ENCODE data around the gene XRN2. TPM values are rescaled to one million over a fixed set of nuclear protein-coding genes. Genes with fewer than 3 reads are reported as not detected.
"Not testable (repeated sequence)": the region's sequence is repeated elsewhere in the genome, so short reads cannot be mapped to it uniquely, and the experiment has no call there.

Gene XRN2
- total RNA-seq, 1 experiment from 2014 or later, result 123 TPM

DNA sequence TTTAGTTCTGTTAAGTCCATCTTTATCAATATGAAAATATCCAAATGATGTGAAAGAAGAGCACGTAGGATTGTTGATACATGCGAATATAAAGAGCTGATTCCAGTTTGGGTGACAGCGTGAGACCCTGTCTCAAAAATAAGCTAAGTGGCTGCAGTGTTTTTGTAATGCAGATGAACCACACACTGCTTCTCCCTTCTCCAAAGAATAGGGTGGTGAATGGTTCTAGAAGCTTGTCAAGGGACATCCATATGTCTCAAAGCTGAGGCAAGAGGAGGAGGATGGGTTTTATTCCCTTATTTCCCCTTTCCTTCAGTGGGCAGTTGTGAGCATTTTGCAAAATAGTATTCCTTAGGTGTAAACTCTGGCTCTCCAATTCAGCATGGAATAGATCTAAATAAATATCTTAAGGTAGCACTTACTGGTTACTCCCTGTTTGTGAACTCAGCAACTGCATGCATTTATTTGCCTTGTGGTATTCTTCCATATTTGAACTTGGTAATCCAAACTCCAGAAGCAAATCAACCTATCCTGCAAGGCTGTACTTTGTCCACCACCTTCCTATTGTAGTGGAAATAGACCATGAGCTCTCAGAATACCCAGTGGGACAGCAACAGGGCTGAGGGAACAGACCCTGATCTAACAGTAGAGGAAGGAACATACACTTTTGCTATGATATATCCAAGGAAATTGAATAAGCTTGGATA lies 38.0 kb downstream of the XRN2 start:
- no peak for DNase-seq (ENCODE audit: low spot score)
- in situ Hi-C loops (cut with HindIII; ENCODE audit: low sequenced_read_pairs), result no loop called here

DNA sequence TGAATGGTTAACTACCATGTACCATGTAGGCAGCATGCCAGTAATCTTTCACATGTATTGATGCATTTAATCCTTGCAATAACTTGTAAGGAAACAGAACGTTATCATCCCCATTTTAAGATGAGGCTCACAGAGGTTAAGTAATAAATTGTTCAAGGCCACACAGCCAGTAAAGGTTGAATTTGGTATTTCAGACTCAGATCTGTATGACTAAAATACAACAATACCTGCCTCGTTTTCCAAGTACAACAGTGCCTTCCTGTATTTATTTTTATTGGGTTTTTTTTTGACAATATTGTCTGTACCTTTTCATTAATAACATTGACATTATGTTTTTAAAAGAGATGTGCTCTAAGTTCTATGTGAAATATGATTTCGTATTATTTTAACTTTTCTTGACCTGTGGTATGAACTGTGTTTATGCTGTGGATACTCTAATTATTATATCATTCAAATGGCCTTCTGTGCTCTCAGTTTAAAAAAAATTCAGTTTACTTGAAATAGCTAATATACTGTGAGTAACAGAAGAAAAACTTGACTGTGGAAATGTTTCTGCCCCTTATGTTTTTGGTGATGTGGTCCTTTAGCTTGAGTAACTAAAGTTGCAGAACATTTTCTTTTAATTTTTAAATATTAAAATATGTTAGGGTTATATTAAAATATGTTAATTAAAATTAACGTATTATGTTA lies 39.7 kb downstream of the XRN2 start:
- in situ Hi-C loops (cut with HindIII; ENCODE audit: low sequenced_read_pairs), result no loop called here

DNA sequence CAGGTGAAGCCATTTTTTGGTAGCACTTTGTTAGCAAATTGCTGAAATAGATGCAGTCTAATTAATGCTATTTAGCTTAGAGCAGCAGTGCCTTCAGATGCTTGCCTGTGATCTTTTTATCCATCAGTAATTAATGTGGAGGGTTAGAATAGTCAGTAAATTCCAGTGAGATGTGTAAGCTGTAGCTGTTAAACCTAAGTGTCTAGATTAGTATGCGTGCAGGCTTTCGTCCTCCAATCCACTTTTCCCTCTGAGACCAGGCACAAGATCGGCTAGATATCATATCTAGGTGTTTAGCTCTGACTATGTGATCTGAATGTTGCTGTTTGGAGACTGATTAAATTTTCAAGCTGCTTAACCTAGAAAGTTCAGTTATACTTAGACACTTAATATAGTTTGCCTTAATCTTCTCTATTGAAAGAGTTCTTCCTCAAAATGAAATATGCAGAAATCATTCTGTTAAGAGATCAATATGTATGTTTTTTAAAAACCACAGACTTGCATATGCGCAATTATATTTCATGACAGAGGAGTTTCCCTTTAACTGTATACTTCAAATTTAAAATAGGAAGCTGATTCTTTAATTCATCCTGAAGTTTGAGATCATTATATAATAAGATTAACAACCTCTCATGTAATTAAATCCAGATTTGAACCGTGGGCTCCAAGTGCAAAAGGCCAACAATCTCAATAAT lies 41.2 kb downstream of the XRN2 start:
- in situ Hi-C loops (cut with HindIII; ENCODE audit: low sequenced_read_pairs), result no loop called here
- DNase-seq (ENCODE audit: low spot score), result no peak

More for the DNA sequence above, 39.7 kb downstream of the XRN2 start:
- no peak for DNase-seq (ENCODE audit: low spot score)

DNA sequence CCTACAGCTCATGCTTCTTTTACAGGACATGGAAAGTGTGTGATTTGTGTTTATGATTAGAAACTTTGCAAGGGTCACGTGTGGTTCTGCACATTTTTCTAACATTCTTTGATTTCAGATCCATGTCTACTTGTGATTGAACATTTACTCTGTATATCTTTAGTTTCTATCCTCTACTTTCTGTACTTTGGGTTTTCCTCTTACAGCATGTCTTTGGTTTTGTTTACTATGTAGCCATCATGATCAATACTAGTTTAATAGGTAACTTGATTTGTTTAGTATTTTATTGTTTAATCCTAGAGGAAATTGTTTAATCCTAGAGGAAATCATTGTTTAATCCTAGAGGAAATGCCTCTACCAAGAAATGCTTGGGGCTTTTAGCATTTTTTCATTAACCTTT lies 41.8 kb downstream of the XRN2 start:
- in situ Hi-C loops (cut with HindIII; ENCODE audit: low sequenced_read_pairs), result no loop called here
- DNase-seq (ENCODE audit: low spot score), result no peak

DNA sequence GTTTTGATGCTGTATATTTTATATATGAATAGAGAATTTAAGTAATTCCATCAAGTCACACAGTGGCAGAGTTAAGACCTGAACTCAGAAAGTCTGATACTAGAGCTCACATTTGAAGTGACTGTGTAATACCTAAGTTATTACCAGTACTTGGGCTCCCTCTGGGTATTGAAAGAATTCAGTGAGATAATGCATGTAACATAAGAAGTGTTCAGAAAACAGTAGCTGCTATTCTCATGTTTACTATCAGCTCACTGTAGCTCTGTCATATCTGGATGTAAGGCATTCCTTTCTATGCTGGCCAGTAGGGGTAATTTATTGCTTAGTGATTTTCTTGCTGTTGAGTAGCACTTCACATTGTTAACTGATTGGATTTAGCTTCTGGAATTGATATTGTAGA lies 49.6 kb downstream of the XRN2 start:
- in situ Hi-C loops (cut with HindIII; ENCODE audit: low sequenced_read_pairs), result no loop called here
- no peak for DNase-seq (ENCODE audit: low spot score)

DNA sequence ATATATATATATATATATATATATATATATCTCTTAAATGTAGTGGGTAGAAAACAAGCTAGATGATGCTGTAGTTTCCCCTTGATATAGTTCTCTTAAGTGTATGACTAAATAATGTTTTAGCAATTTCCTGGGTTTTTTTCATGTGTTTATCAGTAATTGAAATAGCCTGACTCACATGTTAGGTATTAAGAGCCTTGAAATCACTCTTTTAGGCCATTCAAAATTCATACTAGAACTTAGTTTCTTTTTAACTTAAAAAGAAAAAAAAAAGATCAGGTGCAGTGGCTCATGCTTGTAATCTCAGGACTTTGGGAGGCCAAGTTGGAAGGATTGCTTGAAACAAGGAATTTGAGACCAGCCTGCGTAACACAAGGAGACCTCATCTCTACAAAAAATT lies 50.1 kb downstream of the XRN2 start:
- in situ Hi-C loops (cut with HindIII; ENCODE audit: low sequenced_read_pairs), result no loop called here
- no peak for DNase-seq (ENCODE audit: low spot score)

DNA sequence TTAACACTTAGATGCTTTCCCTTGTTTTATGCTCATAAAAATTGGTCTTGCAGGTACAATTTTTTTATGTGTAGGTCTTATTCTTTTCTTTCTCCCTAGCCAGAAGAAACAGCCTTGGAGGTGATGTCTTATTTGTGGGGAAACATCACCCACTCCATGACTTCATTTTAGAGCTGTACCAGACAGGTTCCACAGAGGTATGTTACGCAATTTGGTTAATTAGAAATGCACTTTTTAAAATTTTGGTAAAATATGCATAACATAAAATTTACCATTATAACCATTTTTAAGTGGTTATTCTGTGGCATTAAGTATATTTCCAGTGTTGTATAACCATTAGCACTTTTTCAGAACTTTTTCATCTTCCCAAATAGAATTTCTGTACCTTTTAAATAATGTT lies 52.9 kb downstream of the XRN2 start:
- DNase-seq (ENCODE audit: low spot score), result no peak
- in situ Hi-C loops (cut with HindIII; ENCODE audit: low sequenced_read_pairs), result no loop called here

DNA sequence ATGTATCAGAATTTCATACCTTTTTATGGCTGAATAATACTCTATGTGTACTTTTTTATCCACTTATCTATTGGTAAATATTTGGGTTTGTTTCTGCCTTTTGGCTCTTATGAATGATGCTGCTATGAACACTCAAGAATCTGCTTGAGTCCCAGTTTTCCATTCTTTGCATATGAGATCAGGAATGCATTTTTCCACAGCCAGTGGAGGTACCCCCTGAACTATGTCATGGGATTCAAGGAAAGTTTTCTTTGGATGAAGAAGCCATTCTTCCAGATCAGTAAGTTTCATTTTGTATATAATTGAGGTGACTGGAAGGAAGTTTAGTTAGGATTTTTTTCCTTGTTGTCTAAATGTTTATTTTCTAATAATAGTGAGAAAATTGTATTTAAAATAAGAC lies 53.3 kb downstream of the XRN2 start:
- DNase-seq (ENCODE audit: low spot score), result no peak
- in situ Hi-C loops (cut with HindIII; ENCODE audit: low sequenced_read_pairs), result no loop called here

DNA sequence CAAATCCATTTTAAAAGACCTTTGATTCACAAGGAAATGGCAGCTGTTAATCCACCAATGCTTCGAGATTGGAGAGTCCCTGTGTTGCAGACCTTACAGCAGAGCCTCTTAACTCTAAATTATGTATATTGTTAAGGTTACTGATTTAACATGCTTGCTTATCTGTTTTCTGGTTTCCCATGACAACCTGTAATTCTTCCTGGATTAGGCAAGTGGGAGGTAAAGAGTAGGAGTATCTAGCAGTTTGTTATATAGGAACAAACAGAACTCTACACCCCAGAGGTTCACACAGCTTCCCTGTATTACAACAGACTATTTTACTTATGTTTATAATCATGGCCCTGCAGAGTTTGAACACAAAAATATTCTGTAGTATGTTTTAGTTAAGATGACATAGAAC lies 54.7 kb downstream of the XRN2 start:
- in situ Hi-C loops (cut with HindIII; ENCODE audit: low sequenced_read_pairs), result no loop called here
- DNase-seq (ENCODE audit: low spot score), result no peak

DNA sequence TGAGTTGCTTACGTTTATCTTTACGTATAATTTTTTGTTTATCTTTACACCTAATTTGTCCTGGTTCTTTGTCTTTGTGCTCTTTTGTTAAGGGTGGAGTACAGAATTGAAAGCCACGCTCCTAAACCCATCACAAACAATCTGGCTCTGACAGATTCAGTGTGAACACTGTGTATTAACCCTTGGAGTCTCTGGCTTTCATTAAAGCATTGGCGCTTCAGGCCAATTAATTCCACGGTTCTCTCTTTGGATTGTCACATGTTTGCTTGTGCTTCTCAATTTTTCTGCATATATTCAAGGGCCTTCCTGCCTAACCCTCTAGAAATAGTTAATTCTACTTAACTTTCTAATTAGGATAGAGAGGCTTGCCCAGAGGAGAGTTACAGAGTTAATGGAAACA lies 55.6 kb downstream of the XRN2 start:
- DNase-seq (ENCODE audit: low spot score), result no peak
- in situ Hi-C loops (cut with HindIII; ENCODE audit: low sequenced_read_pairs), result no loop called here

DNA sequence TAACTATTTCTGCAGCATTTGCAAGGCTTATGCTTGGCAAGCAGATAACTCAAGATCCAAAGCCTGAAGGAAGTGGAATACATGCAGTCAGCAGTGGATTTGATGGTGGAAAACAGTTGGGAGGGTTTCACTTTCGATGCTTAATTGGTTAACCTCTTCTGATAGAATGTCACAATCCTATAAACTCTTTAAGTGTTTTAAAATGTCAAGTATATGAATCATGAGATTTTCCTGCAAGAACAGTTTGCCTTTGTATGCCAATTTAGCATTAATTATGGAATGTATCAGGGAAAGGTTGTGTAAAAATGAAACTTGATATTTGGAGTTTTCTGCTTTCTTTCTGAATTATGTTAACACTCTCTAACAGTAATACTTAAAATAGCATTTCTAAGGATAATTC lies 57.6 kb downstream of the XRN2 start:
- no peak for DNase-seq (ENCODE audit: low spot score)
- in situ Hi-C loops (cut with HindIII; ENCODE audit: low sequenced_read_pairs), result no loop called here

DNA sequence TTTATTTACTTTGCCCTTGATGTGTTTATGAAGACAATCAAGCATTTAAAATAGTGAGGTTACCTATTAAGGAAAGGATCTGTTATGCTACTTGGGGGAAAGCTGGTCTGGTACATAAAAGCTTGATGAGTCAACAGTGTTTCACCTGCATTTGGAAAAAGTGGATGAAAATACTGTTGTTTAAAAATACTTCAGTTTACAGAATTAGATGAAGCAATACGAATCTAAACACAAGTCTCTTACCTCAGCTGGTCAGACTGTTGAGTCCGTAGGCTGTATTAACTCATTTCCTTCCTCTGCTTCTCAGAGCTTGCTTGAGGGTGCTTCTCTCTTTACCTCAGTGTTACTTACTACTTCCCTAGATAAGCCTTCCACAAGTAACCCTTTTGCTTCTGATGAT lies 58.1 kb downstream of the XRN2 start:
- DNase-seq (ENCODE audit: low spot score), result no peak
- in situ Hi-C loops (cut with HindIII; ENCODE audit: low sequenced_read_pairs), result no loop called here

DNA sequence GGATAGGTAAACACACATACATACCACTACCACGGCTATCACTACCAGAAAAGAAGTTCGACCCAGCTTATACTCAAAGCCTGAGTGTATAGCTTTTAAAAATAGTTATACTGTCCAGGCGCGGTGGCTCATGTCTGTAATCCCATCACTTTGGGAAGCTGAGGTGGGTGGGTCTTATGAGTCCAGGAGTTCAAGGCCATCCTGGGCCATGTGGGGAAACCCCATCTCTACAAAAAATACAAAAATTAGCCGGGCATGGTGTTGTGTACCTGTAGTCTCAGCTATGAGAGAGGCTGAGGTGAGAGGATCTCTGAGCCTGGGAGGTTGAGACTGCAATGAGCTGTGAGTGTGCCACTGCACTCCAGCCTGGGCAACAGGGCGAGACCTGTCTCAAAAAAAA lies 61.3 kb downstream of the XRN2 start:
- DNase-seq (ENCODE audit: low spot score), result no peak
- in situ Hi-C loops (cut with HindIII; ENCODE audit: low sequenced_read_pairs), result no loop called here

DNA sequence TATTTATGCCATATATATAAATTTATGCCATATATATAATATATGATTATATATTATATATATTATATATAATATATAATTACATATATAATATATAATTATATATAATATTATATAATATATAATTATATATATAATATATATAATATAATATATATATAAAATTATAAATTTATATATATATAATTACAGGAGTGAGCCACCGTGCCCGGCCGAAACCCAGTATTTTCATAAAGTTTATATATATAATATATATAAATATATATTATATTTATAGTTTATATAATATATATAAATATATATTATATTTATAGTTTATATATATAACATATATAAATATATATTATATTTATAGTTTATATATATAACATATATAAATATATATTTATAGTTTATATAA lies 62.6 kb downstream of the XRN2 start:
- no peak for DNase-seq (ENCODE audit: low spot score)
- in situ Hi-C loops (cut with HindIII; ENCODE audit: low sequenced_read_pairs), result no loop called here

DNA sequence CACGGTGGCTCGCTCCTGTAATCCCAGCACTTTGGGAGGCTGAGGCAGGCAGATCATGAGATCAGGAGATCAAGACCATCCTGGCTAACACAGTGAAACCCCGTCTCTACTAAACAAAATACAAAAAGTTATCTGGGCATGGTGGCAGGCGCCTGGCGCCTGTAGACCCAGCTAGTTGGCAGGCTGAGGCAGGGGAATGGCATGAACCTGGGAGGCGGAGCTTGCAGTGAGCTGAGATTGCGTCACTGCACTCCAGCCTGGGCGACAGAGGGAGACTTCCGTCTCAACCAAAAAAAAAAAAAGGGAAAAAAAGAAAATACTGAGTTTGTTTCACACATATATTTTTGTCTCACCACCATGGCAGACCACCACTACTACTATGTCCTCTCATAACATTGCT lies 63.1 kb downstream of the XRN2 start:
- in situ Hi-C loops (cut with HindIII; ENCODE audit: low sequenced_read_pairs); DNase-seq (ENCODE audit: low spot score): not testable (repeated sequence)

DNA sequence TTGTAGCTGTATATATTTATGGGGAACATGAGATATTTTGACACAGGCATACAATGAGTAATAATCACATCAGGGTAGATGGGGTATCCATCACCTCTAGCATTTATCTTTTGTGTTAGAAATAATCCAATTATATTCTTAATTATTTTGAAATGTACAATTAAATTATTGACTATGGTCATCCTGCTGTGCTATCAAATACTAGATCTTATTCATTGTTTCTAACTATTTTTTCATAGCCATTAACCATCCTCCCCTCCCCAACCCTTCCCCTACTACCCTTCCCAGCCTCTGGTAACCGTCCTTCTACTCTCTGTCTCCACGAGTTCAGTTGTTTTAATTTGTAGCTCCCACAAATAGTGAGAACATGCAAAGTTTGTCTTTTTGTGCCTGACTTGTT lies 65.7 kb downstream of the XRN2 start:
- DNase-seq (ENCODE audit: low spot score), result no peak
- in situ Hi-C loops (cut with HindIII; ENCODE audit: low sequenced_read_pairs), result no loop called here

DNA sequence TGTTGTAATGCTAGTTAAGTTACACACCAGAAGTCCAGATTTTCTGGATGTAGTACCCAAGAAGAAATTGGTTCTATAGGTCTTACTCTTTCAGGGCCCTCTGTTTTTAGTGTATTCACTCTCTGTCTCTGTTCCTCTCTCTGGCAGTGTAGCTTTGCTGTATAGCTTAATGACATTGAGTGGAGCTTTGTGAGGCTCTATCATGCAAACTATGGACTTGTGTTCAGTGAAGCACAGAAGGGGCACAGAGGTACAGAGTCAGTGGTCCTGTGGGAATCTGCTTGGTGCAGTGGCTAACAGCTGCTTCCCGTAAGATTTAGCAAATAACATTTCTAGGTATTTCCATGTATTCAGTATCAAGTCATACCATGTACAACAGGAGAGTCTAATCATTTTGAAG lies 68.1 kb downstream of the XRN2 start:
- no peak for DNase-seq (ENCODE audit: low spot score)
- in situ Hi-C loops (cut with HindIII; ENCODE audit: low sequenced_read_pairs), result no loop called here

DNA sequence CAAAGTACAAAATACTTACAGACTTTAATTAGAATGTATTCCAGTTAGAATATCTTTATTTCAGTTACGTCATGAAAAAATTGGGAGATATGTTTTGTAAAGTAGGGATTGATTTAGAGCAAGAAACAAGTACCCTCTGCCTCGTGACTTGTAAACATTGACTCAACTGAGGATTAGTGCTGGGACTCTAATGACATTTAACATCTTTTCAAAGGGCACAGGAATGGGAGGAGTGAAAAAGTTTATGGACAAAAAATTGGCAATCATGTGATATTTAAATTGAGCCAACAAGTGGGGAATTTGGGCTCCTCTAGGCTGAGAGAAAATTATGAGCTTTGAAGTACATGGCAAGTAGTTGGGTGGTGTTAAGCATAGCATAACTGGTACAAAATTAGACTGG lies 68.9 kb downstream of the XRN2 start:
- no peak for DNase-seq (ENCODE audit: low spot score)
- in situ Hi-C loops (cut with HindIII; ENCODE audit: low sequenced_read_pairs), result no loop called here

DNA sequence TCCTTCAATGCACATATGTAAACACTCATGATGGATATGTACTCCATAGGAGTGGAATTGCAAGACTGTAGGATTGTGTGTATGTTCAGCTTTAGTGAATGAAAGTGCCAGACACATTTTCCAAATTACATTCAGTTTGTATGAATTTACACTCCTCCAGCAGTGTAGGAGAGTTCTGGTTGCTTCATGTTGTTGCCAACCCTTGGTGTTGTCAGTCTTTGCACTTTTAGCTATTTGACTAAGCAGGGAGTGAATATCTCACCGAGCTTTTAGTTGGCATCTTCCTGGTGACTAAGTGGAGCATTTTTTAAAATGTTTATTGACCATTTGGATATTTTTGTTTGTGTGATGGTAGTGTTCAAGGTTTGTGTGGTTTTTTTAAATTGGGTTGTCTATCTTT lies 70.3 kb downstream of the XRN2 start:
- no peak for DNase-seq (ENCODE audit: low spot score)

DNA sequence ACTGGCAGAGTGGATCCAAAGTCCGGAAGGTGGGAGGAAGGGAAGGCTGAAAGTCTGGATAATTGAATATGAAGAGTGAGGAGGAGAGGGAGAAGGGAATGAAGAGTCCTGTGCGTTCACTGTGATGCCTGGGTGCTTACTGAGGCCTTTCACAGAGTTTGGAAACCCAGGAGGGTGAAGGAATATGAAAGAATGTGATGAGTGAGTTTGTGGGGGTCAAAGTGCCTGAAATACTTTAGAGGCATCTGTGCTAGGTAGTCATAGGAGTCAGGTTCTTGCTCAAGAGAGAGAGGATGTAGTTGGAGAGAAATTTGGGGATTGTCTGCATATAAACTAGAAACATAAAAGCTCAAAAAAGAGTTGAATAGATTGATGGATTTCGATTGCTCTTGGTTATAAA lies 73.5 kb downstream of the XRN2 start:
- in situ Hi-C loops (cut with HindIII; ENCODE audit: low sequenced_read_pairs), result no loop called here
- no peak for DNase-seq (ENCODE audit: low spot score)

More for the DNA sequence above, 70.3 kb downstream of the XRN2 start:
- in situ Hi-C loops (cut with HindIII; ENCODE audit: low sequenced_read_pairs), result no loop called here

DNA sequence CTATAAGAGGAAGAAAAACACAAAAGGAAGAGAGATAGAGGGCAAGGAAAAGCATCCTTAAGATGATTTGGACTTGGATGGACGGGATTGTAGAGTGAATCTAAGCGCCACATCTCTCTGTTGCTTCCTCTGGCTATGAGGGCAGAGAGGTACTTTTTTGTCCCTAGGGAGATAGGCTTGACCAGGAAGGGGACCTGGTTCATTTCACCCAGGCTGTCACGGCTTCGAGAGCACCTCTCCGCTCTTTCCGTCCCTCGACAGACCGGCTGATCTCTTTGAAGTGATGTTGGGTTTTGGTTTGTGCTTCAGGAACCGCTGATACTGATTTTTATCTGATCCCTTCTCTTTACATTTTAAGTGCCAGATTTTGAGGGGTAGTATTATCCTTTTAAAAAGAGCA lies 74.6 kb downstream of the XRN2 start:
- DNase-seq (ENCODE audit: low spot score), result no peak

More for the DNA sequence above, 74.6 kb downstream of the XRN2 start:
- in situ Hi-C loops (cut with HindIII; ENCODE audit: low sequenced_read_pairs), result no loop called here

All from G401 (cell line).